Activated naive CD4-positive, alpha-beta T cell (primary cell): ENCODE data around the gene CFP.
"Not testable (repeated sequence)": the region's sequence is repeated elsewhere in the genome, so short reads cannot be mapped to it uniquely, and the experiment has no call there.

Source experiments
- DNase-seq, 4 experiments: peaks; one replicate each; lab custom pipeline; 2025; lab: John Stamatoyannopoulos, UW

Gene CFP

GRCh38 chrX:47603125-47603524 lies 26.6 kb downstream of the CFP start:
- not testable (repeated sequence) for DNase-seq

- DNase-seq = no peak
Observed at GRCh38 chrX:47597222-47597621, 32.5 kb downstream of the CFP start.

GRCh38 chrX:47596256-47596655 lies 33.5 kb downstream of the CFP start:
- DNase-seq = no peak

- DNase-seq = no peak
Observed at GRCh38 chrX:47595716-47596251, 33.9 kb downstream of the CFP start.

- DNase-seq = no peak
Observed at GRCh38 chrX:47593522-47593921, 36.2 kb downstream of the CFP start.

GRCh38 chrX:47590984-47591383 lies 38.7 kb downstream of the CFP start:
- DNase-seq = no peak

- no peak for DNase-seq
Observed at GRCh38 chrX:47587906-47588735, 41.6 kb downstream of the CFP start.

- DNase-seq = no peak
Observed at GRCh38 chrX:47587091-47587891, 42.4 kb downstream of the CFP start.

- DNase-seq = no peak
Observed at GRCh38 chrX:47586043-47586787, 43.5 kb downstream of the CFP start.

GRCh38 chrX:47585273-47585672 lies 44.5 kb downstream of the CFP start:
- no peak for DNase-seq

- DNase-seq = no peak
Observed at GRCh38 chrX:47584714-47585113, 45.0 kb downstream of the CFP start.

GRCh38 chrX:47583240-47583861 lies 46.4 kb downstream of the CFP start:
- no peak for DNase-seq

GRCh38 chrX:47581731-47582647 lies 47.7 kb downstream of the CFP start, which contains the start of gene TIMP1:
Gene TIMP1 (plus strand): TSS chrX:47582436. CDS start chrX:47583416, 980 bp downstream.
- peak; percentile 20 to 64 (median 37) for DNase-seq

GRCh38 chrX:47579537-47579936 lies 50.2 kb downstream of the CFP start:
- no peak for DNase-seq

GRCh38 chrX:47578692-47579091 lies 51.0 kb downstream of the CFP start:
- no peak for DNase-seq

GRCh38 chrX:47577901-47578300 lies 51.8 kb downstream of the CFP start:
- no peak for DNase-seq

- DNase-seq = no peak
Observed at GRCh38 chrX:47577424-47577823, 52.3 kb downstream of the CFP start.

GRCh38 chrX:47576021-47576898 lies 53.5 kb downstream of the CFP start:
- no peak for DNase-seq

GRCh38 chrX:47574547-47575301 lies 55.0 kb downstream of the CFP start:
- DNase-seq = no peak
